ENCODE results near the gene SEC22A. TPM values are rescaled to one million over a fixed set of nuclear protein-coding genes. Genes with fewer than 3 reads are reported as not detected.

SEC22A gene
- polyA plus RNA-seq, 1 donor: 15.6 TPM

DNA sequence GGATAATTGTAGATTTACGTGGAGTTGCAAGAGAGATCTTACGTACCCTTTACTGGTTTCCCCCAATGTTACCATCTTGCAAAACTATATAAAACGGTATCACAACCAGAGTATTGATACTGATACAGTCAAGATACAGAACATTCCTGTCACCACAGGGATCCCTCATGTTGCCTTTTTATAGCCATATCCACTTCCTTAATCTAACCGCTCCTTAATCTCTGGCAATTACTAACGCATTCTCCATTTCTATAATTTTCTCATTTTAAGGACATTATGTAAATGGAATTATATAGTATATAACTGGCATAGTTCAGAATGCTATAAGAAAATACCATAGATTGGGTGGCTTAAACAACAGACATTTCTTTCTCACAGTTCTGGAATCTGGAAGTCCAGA is 61.1 kb downstream of the SEC22A start:
- DNase-seq (ENCODE audit: low read depth): no peak

DNA sequence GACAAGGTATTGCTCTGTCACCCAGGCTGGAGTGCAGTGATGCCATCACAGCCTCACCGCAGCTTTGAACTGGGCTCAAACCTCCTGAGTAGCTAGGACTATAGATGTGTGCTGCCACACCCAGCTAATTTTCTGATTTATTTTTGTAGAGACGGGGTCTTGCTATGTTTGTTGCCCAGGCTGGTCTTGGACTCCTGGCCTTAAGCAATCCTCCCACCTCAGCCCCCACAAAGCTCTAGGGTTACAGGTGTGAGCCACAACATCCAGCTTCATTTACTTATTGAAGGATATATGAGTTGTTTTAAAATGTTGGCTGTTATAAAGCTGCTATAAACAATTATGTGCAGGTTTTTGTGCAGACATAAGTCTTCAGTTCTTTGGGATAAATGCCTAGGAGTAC is 62.2 kb downstream of the SEC22A start:
- no peak for DNase-seq (ENCODE audit: low read depth)

DNA sequence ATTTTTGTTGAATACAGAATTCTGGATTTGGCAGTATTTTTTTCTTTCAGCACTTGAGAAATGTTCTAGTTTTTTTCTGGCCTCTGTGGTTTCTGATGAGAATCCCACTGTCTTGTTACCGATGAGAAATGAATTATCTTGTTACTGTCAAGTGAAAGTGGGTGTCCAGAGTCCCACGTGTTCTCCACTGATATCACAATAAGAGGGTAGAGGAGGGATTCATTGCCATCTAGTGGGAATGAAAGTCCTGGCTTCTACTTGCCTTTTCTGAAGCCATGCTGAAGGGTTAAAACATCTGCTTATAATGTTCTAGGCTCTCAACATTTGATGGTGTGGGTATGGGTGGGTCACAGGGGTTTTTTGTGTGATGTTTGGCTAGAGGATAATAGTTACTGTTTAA is 66.1 kb downstream of the SEC22A start:
- no peak for DNase-seq (ENCODE audit: low read depth)

DNA sequence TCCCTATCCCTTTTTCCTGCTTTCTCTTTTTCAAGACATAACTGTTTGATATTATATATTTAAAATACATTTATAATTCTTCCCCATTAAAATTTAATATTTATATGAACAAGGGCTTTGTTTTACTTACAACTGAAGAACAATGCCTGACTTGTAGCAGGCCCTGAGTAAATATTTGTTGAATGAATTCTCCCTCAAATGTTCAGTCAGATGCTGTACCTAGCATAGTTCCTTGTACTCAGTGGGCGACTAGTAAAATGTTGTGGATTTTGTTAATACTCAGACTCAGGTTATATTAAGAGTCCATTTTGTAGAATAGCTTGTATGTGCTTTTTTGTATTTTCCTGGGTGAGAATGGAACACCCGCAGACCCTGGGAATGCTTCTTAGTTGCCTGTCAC is 69.1 kb downstream of the SEC22A start:
- no peak for DNase-seq (ENCODE audit: low read depth)

DNA sequence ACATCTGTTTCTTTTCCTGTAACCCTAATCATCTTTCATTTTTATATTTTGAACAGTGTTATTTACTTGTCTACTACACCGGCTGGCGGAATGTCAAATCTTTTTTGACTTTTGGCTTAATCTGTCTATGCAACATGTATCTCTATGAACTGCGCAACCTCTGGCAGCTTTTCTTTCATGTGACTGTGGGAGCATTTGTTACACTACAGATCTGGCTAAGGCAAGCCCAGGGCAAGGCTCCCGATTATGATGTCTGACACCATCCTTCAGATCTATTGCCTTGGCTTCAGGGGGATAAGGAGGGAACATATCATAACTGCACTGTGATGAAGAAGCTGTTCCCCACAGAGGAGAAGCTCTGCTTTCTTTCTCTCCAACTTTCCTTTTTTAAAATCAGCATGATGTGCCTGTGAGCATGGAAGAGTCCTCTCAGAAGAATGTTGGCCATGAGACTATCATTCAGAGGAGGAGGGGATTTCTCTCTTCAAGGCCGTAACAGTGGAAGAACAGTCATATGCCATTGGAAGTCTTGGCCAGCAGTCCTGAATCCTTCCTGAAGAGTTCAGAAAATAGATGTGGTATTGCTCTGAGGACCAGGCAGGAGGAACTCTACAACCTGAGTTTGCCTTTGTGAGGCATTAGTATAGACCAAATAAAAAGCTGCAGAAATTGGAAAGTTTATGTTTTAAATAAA is 69.9 kb downstream of the SEC22A start:
- no peak for DNase-seq (ENCODE audit: low read depth)

DNA sequence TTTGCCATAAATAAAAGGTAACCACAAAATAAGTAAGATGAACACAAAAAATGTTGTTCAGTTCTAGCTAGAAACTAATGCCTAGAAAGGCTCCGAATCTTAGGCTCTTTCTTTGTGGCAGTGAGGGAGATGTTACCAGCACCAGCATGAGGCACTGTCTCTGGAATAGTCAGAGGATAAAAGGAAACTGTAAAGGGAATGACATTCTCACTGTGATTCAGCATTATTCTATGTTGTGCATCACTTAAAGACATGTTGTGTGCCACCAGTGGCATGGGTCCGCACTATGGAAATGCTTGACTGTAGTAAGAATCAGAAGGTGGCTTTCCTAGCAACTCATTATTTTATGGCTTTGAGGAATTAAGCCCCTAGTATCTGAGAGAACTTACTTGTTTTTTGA is 70.8 kb downstream of the SEC22A start:
- no peak for DNase-seq (ENCODE audit: low read depth)

DNA sequence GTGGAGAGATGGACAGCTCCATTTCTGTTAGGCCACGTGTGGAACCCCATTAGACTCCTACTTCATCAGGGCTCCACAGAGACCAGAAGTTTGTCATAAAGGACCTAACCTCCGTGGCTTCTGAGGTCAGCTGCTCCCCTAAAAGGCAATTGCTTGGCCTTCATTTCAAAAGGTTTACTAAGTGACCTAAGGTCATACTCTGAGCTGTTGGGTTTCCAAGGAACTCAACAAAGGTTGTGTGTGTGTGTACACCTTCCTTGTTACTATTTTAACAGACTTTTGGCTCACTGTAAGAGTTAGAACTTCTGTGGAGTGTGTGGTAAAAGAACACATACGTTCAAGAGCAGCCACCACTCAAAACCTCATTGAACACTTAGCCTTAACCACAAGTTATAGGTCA is 73.9 kb downstream of the SEC22A start:
- DNase-seq (ENCODE audit: low read depth): no peak

DNA sequence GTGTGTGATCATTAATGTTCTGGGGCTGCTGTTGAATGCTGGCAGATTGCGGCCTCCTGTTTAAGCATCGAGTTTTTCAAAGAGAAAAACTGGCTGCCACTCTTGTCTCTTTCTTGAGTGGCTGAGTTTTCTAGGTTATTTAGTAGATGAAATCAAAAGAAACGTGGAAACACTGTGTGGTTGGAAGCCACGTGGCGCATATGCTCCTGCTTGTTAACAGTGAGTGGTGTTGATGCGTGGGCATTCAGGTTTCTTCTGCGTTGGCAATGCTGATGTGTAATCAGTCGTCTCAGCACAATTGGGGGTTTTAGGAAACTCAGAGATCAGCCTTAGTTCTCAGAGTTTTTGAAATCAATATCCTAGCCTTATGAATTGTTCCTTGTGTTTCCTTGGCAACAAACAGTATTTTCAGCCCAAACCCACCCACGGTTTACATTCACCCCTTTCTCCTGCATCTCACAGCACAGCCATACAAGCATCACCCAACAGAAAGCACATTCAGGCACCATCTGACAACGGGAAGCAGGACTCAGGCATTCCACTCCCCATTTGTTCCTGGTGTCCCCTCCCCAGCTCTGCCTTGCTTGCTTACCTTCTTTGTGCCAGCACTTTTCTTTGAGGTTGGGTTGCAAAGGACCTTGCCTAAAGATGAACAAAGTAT is 74.7 kb downstream of the SEC22A start:
- no peak for DNase-seq (ENCODE audit: low read depth)

DNA sequence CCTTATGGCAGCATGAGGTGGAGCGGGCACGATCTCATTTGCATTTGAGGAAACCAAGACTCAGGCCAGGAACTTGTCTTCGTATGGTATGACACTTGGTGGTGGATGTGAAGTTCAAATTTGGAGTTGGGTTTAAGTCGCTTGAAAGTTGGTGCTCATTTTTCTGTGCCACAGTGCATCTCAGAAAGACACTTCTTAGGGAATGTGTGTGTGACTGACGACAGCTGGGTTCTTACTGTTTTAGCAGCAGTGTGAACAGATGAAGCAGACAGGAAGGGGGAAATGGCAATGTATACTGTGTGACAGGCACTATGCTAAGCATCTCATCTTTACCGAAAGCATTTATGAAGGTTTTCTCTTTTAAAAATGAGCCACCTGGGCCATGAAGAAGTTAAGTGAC is 75.4 kb downstream of the SEC22A start:
- no peak for DNase-seq (ENCODE audit: low read depth)

DNA sequence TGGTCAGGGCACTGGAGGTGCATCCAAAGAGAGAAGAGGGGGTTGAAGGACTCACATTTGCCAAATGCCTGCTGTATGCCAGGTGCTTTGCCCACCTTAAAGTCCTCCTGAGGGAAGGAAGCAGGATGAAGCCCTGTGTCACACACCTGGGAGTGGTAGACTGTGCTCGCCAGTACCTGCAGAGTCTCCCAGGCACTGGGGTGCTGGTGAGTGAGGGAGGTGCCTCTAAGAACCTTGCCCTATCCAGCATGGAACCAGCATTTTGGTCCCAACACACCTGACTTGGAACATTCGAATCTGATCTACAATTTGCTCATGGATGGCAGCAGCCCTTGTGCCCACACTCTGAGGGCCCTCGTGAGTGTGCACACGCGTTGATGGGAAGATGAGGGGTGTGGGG is 76.7 kb downstream of the SEC22A start:
- no peak for DNase-seq (ENCODE audit: low read depth)

DNA sequence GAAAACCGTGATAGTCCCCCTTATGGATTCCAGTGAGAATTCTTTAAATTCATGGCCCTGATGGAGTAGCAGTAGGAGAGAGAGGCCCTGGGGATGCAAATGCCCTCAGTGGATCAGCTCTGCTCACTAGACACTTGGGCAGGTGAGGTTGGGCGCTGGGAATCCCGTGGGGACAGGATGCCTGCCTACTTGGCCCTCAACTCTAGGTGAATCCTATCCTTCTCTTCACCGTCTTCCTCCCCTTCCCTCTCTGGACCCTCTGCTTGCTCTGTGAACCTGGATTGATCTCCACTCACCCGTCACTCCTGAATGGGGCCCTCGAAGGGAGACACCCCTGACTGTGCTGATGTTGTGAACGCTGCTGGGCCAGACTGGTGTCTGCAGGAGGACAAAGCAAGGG is 77.4 kb downstream of the SEC22A start:
- DNase-seq (ENCODE audit: low read depth): no peak

DNA sequence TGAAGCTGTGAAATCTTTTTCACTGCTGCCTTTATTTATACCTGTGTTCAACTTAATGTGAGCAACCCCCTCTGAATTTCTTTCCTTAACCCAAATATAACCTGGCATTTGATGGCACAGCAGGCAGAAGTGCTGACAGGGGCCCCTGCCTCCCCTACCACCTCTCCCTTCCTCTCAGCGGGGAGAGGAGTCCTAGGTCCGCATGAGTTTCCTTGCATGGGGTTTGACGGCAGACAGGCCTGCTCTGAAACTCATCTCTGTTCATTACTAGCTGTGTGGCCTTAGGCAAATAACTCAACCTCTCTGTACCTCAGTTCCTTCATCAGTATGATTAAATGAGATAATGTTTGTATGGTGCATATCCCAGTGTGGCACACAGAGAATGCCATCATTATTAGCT is 79.7 kb downstream of the SEC22A start:
- DNase-seq (ENCODE audit: low read depth): no peak

DNA sequence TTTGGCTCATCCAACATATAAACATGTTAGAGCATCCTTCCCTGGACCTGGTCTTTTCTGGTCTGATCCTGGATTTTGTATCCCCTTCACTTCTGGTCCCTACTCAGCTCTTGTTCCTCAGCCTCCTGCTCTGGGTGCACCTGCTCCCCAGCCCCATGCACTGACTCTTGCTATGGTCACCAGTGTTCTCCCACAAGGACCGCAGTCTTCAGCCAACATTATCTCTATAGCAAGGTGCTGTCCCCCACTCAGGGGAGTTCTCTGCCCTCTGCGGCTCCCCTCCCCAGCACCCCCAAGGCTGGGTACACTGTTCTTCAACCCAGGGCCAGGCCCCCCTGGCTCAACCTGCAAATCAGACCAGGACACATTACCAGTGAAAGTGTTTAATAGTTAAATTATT is 80.2 kb downstream of the SEC22A start:
- DNase-seq (ENCODE audit: low read depth): no peak

DNA sequence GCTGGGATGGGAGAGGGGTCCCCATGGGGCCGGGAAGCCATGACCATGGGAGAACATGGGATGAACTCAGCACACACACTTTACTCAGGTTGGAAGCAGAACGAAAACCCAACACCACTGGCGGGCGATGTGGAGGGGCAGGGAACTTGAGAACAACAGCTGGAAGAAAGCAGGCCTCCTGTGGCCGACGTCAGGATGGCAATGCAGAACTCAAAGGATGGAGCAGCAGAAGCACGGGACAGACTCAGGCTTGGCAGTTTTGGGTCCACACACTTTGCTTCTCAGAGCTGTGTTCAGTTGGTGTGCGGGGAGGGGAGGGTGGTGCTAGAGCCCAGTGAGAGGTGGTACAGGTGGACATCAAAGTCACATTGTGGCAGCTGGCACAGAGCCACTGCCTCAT is 80.7 kb downstream of the SEC22A start:
- no peak for DNase-seq (ENCODE audit: low read depth)

DNA sequence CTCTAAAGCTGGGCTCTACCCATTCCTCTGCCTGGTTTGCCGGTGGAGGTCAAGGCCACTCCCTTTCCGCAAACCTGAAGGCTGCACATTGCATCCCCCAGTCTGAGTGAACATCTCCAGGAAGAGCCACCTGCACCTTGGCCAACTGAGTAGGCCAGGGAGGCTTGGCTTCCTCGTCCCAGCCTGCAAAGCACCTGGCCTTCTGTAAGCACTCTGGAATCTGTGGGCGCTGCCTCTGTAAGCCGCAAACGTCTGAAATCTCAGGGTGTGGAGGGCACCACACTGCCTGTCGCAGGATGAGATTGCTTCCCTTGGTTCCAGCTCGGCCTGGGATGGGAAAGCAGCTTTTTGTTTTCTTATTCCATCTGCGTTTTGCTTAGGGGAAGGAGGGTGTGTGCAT is 81.3 kb downstream of the SEC22A start:
- no peak for DNase-seq (ENCODE audit: low read depth)

DNA sequence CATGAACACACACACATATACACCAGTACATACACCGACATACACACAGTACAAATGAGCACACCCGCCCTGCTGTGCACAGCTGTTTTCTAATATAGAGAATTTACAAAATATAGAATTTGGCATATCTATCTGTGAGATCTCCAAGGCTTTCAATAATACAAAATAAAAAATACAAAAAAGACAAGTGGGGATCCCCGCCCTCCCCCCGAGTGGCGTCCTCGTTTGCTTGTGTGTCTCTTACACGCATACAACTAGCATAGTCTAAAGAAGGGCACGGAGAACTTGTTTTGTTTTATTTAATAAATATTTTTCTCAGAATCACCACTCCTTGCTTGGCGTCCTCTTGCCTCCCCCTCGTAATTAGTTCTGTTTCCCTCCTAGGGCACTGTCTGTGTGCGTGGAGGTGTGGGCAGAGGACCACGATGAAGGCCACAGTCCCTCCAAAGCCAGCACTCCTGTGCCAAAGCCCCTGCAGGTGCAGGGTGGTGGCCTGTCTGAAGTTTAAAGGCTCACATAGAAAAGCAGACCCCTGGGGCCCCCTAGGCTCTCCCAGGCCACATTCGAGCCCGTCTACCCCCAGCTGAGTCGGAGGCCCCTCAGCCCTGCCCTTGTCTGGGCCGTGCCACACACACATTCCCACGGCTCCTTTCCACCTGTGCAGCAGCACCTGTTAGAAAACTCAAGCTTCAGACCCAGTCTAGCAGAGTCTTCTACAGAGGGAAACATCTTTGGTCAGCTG is 82.1 kb downstream of the SEC22A start:
- DNase-seq (ENCODE audit: low read depth): no peak

DNA sequence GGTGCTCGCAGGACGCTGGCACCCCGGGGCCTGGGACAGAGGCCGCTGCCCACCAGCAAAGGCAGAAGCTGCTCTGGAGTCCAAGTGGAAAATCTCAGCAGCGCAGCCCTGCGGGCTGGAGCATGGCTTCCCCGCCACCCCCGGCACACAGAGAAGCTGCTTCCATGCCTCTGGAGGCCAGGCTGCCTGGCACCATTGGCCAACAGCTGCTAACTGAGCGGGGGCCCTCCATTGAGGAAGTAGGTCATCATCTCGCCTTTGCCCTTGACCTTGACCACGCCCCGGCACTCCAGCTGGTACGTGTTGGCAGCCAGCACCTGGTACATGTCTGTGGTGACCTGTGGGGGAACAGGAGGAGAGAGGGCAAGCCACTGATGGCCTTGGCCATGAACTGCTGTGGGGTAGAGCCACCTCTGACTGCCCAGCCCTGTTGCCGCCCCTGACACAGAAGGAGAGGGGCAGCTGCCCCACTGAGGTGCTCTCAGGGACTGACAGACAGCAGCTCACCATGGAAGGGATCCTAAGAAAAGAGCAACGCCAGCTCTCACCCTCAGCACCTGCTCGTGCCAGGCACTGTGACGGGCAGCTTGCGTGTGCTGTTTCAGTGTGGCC is 82.8 kb downstream of the SEC22A start:
- DNase-seq (ENCODE audit: low read depth): no peak

DNA sequence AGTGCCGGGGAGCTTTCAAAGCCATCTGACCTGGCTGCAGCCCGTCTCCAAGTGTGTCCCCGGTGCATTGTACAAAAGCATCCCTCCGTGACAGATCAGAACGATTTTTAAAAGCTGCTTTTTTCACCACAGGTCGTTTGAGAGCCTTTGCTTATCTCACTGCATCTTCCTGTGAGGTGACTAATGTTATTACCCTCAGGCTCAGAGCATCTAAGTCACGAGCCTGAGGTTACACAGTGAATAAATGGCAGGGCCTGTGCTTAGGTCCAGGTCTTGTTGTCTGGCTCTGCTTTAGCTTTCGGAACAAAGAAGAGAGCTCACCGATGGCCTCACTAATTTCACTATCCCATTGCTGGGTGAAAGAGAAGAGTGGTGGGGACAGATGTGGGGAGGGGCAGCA is 83.3 kb downstream of the SEC22A start:
- no peak for DNase-seq (ENCODE audit: low read depth)

DNA sequence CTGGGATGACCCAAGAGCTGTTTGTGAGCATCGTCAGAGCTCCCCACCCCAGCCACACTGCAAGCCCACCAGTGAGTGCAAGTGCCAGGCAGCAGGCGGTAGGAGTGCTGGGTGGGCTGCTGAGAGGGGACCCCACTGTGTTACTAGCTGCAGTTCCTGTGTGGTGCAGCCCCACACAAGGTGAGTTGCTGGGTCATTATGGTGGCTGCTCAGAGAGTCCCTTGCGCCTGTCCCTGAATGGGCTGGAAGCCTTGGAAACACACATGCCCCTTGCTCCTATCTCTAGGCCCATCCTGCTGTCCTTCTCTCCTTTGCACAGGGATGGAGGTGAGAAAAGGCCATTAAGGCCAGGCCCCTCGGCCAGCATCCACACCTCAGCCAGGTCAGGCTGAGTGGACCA is 83.7 kb downstream of the SEC22A start:
- DNase-seq (ENCODE audit: low read depth): no peak

DNA sequence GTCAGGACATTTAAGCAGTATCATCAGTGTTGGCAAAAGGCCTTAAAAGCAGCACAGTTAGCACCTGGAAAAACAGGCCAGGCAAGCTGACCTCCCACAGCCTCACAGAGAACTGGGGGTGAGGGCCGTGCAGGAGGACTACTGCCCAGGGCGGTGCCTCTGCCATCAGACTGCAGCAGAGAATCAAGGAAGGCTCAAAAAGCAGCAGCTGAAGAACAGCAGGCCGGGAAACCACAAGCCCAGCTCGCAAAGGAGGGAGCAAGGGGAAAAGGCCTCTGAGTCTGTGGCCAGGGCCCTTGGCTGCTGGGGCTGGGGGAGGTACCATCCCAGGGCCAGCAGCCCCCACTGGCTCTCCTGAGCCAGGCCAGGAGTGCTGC is 84.2 kb downstream of the SEC22A start:
- no peak for DNase-seq (ENCODE audit: low read depth)

DNA sequence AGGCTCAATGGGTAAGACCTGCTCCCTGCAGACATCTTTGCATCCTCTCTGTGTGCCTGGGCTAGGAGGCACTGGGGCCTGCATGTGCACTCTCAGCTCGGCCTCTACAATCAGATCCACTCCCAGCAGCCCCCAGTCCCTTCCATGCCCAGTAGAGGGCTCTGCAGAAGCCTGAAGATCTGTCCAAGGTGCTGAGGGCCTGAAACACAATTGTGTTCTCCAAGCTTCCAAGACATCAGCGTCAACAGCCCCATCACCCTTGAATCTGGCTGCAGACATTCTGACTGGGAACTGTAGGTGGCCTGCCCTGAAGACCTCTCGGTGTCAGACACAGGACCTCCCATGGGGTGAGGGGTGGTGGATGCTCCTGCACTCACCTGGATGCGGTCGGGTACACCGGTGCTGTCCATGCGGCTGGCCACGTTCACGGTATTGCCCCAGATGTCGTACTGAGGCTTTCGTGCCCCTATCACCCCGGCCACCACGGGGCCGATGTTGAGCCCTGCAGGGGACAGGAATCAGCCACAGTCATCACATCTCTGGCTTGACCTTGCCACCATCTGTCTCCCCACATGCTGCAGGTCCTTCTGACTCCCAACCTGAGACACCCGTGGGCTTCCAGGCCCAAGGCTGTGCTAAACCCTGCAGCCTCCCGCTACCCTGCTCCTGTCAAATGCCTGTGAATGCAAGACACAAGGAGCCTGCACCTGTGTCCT is 84.7 kb downstream of the SEC22A start:
- DNase-seq (ENCODE audit: low read depth): peak; percentile 4
